HG02943 (cell line): ENCODE data around the gene ATP5F1B.
A peak's percentile ranks its signal among the peaks of the same experiment; 100 is the strongest.

Experiments
- ATAC-seq: cut with Tn5 transposase; IDR thresholded peaks from one replicate; pipeline ENCODE4 v1.9.1; 2021; ENCODE audit warnings: mild to moderate bottlenecking, low read depth, moderate library complexity; ENCODE audit not compliant: unreplicated experiment

ATP5F1B gene

DNA sequence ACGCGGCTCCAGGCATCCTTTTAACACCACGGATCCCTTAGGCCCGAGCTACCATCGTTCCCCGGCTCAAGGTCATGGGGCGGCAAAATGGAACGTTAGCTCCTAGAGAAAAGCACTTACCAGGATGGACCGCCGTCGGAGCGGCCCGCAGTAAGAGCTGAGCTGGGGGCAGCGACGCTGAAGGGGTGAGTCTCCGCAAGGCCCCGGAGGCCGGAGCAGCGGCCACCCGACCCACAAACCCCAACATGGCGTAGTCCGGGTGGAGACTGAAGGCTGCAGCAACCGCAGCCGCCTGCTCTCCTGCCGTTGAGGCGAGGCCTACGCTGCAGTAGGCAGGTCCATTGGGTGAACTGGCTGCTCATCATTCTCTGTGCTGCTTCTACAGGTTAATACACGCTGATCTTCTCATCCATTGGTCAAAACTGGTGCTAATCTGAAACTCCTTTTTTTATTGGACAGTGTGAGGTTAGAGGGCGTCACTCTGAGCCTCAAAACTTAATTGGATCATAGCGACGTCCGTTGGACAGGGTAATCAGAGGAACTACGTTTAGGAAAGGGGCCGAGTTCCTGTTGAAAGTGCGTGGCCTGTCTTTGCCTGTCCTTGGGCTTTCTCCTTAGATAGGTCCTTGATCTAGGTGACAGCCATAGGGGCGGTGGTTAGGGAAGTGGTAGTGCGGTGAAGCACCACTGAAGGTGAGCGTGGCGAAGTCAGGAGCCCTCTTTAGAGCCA, at the start of gene ATP5F1B:
Gene ATP5F1B, minus strand, starts transcription at position 268 of the 730 bp plus-strand sequence. Its CDS starts 21 bp downstream, at position 247.
- ATAC-seq = peak; percentile 98

- ATAC-seq = no peak
Measured at GRCh38 chr12:56694161-56694560, 48.4 kb upstream of the ATP5F1B start.

- ATAC-seq = no peak
Measured at GRCh38 chr12:56688846-56689109, 43.0 kb upstream of the ATP5F1B start.

DNA sequence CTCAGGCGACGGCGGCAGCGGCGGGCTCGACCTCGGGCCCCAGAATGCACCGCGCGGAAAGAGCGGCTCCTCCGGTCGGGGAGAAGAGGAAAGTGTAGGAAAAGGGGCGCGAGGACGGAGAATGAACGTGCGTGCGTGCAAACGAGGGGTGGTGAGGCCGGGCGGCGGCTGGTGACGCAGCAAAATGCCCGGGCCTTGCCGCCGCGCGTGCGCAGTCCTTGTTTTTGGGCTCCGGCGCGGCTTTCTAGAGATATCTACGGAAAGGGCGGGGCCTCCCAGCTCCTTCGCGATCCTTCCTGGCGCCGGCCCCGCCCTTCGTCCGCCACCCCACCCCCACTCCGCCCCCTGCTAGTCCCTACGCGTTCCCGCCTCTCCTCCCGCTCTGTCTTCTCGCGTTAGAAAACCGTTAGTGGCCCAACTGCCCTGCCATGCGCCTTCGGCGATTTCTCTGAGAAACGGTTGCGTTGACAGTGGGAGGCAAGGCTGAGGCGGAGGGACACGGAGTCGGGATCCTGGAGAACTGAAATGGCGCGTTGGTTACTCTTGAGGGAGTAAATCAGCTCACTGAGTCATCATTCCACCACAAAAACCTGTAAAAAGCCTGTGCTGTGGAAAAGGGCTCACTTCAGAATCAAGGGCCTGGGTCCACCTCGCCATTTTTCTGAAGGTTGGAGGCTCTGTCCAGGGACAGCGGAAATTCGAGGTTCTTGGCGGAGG, 42.5 kb upstream of the ATP5F1B start, which contains the start of gene PTGES3:
Gene PTGES3, minus strand, starts transcription at position 156 of the 717 bp plus-strand sequence. CDS start 285 bp downstream, outside the sequence.
- peak; percentile 56 for ATAC-seq

DNA sequence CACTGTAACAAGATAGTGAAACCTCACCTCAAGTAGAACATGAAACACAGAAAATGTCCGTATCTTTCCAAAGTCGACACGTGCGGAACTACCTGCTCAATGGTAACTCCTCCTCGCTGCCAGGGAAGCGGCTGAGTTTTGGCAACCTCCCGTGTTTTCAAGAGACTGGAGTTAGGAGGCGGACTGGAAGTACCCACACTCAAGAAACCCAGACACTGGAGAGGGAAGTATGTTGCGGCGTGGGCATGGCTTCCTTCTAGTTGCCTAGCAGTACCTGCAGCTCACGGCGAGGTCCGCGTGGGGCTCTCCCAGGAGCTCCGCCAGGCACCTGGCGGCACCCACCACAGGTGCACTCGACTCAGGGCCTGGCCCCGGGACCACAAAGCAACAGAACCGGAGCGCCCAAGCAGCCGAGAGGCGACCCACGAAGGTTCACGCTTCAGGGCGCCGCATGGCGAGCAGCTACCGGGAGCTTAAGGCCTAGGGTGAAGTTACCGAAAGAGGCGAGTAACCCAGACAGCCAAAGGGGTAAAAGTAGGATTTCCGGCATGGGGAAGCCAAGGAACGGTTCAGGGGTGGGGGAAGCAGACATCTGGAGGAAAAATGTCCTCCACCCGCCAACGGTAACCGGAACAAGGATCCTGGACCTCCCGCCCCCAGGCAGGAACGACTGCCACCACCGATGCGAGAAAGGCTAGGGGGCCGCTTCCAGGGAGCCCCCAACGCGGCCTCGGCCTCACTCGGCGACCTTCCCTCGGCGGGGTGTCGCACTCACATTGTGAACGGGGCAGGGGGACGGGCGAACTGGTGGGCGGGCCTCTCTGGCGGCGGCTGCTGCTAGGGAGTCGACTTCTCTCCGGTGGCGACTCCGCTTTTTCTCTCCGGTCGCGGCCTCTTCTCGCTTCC, 41.7 kb upstream of the ATP5F1B start:
- peak; percentile 31 for ATAC-seq

- no peak for ATAC-seq
Measured at GRCh38 chr12:56684745-56685359, 39.1 kb upstream of the ATP5F1B start.

- no peak for ATAC-seq
Measured at GRCh38 chr12:56682323-56682722, 36.5 kb upstream of the ATP5F1B start.

- ATAC-seq = no peak
Measured at GRCh38 chr12:56679883-56680575, 34.2 kb upstream of the ATP5F1B start.

DNA sequence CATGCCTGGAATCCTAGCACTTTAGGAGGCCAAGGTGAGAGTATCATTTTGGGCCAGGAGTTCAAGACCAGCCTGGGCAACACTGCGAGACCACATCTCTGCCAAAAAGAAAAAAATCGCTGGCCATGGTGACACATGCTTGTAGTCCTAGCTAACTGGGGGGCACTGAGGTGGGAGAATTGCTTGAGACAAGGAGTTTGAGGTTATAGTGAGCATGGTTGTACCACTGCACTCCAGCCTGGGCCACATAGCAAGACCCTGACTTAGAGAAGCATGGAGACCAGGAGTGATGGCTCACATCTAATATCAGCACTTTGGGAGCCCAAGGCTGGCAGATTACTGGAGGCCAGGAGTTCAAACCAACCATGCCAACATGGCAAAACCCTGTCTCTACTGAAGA, 33.1 kb upstream of the ATP5F1B start:
- ATAC-seq = no peak

GRCh38 chr12:56677680-56678079, 31.9 kb upstream of the ATP5F1B start:
- ATAC-seq = no peak

- ATAC-seq = no peak
Measured at GRCh38 chr12:56676851-56677580, 31.2 kb upstream of the ATP5F1B start.

- no peak for ATAC-seq
Measured at GRCh38 chr12:56671608-56672007, 25.8 kb upstream of the ATP5F1B start.

DNA sequence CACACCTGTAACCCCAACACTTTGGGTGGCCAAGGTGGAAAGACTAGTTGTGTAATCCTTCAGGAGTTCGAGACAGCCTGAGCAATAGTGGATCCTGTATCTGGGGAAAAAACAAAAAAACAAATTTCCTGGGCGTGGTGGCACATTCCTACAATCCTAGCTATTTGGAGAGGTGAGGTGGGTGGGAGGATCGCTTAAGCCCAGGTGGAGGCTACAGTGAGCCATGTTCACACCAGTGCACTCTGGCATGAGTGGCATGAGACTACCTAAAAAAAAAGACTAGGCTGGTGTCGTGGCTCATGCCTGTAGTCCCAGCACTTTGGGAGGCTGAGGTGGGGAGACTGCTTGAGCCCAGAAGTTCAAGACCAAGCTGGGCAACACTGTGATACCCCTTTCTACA, 25.1 kb upstream of the ATP5F1B start:
- ATAC-seq = no peak

GRCh38 chr12:56668197-56668457, 22.3 kb upstream of the ATP5F1B start:
- ATAC-seq = no peak

DNA sequence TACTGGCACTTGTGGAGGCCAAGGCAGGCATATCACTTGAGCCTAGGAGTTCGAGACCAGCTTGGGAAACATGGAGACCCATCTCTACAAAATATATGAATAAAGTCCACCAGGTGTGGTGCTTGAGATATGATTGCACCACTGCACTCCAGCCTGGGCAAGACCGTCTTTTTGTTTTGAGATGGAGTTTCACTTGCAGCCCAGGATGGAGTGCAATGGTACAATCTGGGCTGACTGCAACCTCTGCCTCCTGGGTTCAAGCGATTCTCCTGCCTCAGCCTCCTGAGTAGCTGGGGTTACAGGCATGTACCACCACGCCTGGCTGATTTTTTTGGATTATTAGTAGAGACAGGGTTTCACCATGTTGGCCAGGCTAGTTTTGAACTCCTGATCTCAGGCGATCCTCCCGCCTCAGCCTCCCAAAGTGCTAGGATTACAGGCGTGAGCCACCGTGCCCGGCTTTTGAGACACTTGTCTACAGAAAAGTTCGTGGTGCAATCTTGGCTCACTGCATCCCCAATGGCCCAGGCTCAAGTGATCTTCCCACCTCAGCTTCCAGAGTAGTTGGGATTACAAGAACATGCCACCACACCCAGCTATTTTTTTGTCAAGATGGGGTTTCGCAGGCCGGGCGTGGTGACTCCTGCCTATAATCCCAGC, 16.3 kb upstream of the ATP5F1B start:
- ATAC-seq = no peak

- no peak for ATAC-seq
Measured at GRCh38 chr12:56661560-56661959, 15.8 kb upstream of the ATP5F1B start.

DNA sequence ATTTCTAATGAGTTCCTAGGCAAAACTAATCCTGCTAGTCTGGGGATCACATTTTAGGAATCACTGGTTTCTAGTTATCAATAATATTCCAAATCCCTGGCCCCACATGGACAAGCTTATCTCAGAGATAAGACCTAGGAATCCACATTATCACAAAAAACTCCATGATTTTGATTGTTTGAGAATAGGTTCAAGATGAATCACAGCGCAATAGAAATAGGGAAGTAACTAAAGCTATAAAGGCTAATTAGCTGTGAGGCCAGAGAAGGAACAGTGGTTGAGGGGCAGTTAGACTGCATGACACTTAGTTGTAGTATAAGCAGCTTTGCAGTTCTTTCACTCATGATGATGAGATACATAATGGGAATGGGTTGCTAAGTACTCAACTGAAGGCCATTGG, 13.1 kb upstream of the ATP5F1B start:
- ATAC-seq = no peak

DNA sequence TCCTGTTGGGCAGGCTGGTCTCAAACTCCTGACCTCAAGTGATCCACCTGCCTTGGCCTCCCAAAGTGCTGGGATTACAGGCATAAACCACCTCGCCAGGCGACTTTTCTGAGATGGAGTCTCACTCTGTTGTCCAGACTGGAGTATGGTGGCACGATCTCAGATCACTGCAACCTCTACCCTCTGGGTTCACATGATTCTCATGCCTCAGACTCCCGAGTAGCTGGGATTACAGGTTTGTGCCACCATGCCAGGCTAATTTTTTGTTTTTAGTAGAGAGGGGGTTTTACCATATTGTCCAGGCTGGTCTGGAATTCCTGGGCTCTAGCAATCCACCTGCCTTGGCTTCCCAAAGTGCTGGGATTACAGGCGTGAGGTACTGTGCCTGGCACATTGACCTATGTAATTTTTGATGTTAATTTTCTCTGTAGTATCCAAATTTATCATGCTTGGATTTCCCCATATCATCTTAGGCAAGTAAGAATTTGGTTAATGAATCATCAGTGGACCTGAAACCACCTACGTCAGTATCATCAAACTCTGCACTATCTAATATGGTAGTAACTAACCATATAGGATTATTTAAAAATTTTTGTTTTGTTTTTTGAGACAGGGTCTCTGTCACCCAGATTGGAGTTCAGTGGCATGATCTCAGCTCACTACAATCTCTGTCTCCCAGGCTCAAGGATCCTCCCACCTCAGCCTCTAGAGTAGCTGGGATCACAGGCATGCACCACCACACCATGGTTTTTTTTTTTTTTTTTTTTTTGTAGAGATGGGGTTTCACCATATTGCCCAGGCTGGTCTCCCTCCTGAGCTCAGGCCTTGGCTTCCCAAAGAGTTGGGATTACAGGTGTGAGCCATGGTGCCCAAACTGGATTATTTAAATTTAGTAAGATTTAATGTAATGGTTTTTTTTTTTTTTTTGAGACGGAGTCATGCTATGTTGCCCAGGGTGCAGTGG, 11.9 kb upstream of the ATP5F1B start:
- no peak for ATAC-seq
